ENCODE results near the gene VDAC1. TPM values are rescaled to one million over a fixed set of nuclear protein-coding genes. Genes with fewer than 3 reads are reported as not detected.

The VDAC1 gene
- total RNA-seq, 1 donor from 2014 or later = 218 TPM

GRCh38 chr5:133921979-133922378 is 82.8 kb downstream of the VDAC1 start:
- H3K27me3 Mint-ChIP-seq (ENCODE audit: low read depth) = peaks cover 9% of the 10 kb centered on the region

More at GRCh38 chr5:133921979-133922378, 82.8 kb downstream of the VDAC1 start:
- H3K9me3 Mint-ChIP-seq = no peaks in the 10 kb centered on the region
- TF ChIP-seq CTCF (conservative IDR thresholded peaks at IDR 0.05) = no peak
- no peak overlapping the region for H3K27ac Mint-ChIP-seq (ENCODE audit: unreplicated experiment)
- DNase-seq (ENCODE audit: low read depth, low spot score) = no peak
- peaks cover 7% of the 10 kb centered on the region for H3K4me1 Mint-ChIP-seq
- H3K4me3 Mint-ChIP-seq = no peak overlapping the region
- H3K36me3 Mint-ChIP-seq (ENCODE audit: low read depth) = no peaks in the 10 kb centered on the region

Other genes starting within 250 kb of the VDAC1 start
- 38.4 and 39.4 TPM in 2 replicates for gene C5orf15, start 36.4 kb downstream of the VDAC1 start, total RNA-seq
- 18.0 and 19.3 TPM in 2 replicates for gene TCF7, start 109.7 kb upstream of the VDAC1 start, total RNA-seq
- 329 and 340 TPM in 2 replicates for gene SKP1, start 172.0 kb upstream of the VDAC1 start, total RNA-seq
- 197 and 212 TPM in 2 replicates for gene PPP2CA, start 221.1 kb upstream of the VDAC1 start, total RNA-seq